Forelimb muscle (tissue), 1 donor: ENCODE data around the gene BCL2L13. TPM values are rescaled to one million over a fixed set of nuclear protein-coding genes. Genes with fewer than 3 reads are reported as not detected.

Source experiments
- DNase-seq: peaks from one replicate; pipeline ENCODE4 v3.0.0-alpha.2; 2013; ENCODE audit warnings: low read depth
- polyA plus RNA-seq: library from polyadenylated mRNA; unstranded; fragments of 120-200 nt; gene quantifications from one replicate; pipeline ENCODE4 v1.2.1, GENCODE V29; 2013; ENCODE audit not compliant: insufficient read length

The BCL2L13 gene, protein sequence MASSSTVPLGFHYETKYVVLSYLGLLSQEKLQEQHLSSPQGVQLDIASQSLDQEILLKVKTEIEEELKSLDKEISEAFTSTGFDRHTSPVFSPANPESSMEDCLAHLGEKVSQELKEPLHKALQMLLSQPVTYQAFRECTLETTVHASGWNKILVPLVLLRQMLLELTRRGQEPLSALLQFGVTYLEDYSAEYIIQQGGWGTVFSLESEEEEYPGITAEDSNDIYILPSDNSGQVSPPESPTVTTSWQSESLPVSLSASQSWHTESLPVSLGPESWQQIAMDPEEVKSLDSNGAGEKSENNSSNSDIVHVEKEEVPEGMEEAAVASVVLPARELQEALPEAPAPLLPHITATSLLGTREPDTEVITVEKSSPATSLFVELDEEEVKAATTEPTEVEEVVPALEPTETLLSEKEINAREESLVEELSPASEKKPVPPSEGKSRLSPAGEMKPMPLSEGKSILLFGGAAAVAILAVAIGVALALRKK
- 39.6 TPM for polyA plus RNA-seq

GRCh38 chr22:17638432-17639246 is at the start of gene BCL2L13:
TSS of gene BCL2L13 (plus strand) at chr22:17638757. CDS start at chr22:17655712, 16,955 bp downstream.
- peak; percentile 79 for DNase-seq

GRCh38 chr22:17589810-17590375 is 48.7 kb upstream of the BCL2L13 start:
- no peak for DNase-seq

- no peak for DNase-seq
Observed at GRCh38 chr22:17590586-17590985, 48.0 kb upstream of the BCL2L13 start.

DNA sequence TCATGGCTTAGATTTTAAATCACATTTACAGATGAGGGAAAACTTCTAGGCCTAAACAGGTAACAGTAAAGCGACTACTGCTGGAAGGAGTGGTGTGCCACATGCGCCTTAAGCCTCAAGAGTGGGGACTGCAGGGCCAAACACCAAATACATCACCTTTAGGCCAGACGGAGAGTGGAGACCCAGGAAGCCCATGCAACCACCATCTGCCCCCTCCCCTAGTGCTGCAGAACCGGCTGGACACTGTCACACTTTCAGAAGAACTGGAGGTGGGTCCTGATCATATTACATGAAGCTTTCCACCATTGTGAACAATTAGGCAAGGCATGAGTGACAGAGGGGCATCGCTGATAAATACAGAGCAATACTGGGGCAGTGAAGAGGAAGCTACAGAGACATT is 46.4 kb upstream of the BCL2L13 start:
- no peak for DNase-seq

DNA sequence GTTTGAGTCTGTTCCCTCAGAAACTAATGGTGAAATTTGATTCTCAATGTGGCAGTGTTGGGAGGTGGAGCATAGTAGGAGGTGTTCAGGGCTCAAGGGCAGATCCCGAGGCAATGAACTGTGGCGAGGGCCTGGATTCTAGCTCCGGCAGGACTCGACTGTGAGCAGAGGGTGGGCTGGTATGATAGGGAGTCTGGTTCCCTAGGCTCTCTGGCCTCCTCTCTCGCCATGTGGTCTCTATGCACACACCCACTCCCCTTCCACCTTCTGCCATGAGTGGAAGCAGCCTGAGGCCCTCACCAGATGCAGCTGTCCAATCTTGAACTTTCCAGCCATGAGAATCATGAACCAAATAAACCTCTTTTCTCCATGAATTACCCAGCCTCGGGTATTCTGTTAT is 42.3 kb upstream of the BCL2L13 start:
- no peak for DNase-seq

DNA sequence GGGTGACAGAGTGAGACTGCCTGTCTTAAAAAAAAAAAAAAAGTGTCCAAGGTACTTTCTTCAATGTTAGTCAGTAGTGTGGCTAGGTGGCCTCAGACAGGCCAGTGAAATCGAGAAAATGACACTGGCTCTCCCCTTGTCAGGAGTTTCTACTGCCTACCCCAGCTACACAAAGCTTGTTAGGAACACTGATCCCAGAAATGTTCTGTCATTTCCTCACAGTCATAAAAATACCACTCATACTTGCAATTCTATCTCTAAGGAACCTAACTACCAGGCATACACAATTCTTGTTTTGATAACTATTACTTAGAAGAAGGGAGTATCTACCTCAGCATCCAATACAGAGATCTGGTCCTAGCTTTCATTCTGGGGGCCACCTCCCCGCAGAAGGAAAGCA is 41.3 kb upstream of the BCL2L13 start:
- no peak for DNase-seq

GRCh38 chr22:17598318-17598717 is 40.2 kb upstream of the BCL2L13 start:
- no peak for DNase-seq

DNA sequence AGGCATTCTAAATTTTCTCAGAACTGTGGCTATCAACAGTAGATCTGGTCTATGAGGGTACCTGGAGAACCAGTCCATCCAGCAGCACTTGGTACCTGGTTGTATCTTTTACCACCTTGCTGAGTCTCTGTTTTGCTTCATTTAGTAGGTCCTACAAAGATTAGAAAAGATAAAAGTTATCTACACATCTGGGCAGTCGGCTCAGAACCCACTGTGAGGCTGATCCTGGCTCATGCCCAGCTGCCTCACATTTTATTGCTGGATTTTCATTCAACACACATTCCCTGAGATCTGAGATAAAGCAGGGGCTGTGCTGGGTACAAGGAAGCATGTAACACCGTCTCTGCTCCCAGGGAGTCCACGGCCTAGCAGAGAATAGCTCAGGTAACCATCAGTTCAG is 37.5 kb upstream of the BCL2L13 start:
- DNase-seq, result no peak

GRCh38 chr22:17603668-17604067 is 34.9 kb upstream of the BCL2L13 start:
- no peak for DNase-seq

DNA sequence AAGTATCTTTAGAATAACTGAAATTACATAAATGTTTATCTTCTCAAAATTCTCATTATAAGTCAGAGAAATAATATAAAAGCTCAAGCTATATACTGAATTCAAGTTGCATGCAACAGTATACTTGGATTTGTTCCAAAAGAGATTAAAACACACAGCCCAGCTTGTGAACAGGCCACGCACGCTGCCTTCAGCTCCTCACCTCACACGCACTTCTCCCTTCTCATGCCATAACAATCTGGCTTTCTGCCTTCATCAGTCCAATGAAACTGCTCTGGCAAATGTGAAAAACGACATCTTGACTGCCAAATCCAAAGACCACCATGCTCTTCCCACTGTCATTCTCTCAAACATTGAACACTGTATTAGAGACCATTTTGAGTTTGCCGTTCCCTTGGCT is 32.1 kb upstream of the BCL2L13 start:
- no peak for DNase-seq

- no peak for DNase-seq
Observed at GRCh38 chr22:17607891-17608521, 30.6 kb upstream of the BCL2L13 start.

DNA sequence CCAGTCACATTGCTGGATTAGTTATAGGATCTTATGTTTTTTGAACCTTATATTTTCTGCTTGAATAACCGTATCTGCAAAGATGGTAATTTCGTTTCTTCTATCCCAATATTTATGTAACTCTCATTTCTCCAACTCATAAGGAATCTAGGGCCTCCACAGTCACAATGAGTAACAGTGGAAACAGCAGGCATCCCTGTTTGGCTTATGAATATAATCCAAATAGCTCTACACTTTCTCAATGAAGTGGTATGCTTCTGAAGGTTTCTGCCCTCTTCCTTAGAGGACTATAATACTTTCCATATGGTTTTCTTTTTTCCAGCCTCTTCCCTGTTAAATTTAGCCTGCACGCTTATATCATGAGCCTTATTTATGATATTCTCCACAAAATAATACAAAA is 26.5 kb upstream of the BCL2L13 start:
- DNase-seq, result no peak

DNA sequence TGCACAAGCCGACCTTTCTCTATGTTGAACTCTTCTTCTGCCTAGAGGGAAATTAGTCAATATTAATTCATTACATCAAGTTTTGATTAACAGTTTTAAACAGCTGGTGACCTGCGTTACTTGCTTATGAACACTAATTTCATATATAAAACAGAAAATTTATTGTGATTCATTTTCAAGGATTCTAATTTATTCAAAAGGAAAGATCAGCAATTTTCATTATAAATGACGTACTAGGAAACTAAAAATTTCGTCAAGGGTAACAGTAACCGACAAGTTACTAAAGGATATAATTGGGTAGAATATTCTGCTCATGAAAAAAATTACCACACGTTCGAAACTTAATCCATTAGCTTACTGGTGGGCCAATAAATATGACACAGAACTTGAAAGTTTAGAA is 25.3 kb upstream of the BCL2L13 start:
- no peak for DNase-seq

DNA sequence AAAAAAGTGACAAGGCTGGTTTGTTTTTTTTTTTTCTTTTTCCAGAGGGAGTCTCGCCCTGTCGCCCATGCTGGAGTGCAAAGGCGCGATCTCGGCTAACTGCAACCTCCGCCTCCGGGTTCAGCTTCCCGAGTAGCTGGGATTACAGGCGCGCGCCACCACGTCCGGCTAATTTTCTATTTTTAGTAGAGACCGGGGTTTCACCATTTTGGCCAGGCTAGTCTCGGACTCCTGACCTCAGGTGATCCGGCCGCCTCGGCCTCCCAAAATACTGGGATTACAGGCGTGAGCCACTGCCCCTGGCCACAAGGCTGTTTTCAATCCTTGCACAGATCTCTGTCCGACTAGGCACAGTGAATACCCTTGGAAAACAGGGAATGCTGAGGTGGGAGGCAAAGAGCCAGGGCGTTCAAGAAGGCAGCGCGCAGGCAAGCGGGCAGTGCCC is 10.6 kb upstream of the BCL2L13 start:
- DNase-seq, result no peak

GRCh38 chr22:17628406-17629172 is 10.0 kb upstream of the BCL2L13 start, which contains the start of gene ATP6V1E1:
TSS of gene ATP6V1E1 (minus strand) at chr22:17628749. CDS start at chr22:17628635, 114 bp downstream.
- DNase-seq, result peak; percentile 93

DNA sequence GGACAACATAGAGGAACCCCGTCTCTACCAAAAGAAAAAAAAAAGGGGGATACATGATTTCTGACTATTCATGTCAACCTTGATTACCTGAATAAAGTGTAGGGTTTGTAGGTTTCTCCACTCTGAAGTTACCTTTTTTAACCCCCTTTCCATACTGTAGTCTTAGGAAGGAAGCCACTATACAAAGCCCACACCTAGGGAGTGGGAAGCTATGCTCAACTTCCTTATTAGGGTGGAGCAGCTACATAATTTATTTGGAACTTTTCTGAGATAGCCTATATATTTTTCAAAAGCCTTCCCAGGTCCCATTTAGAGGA is 9.4 kb upstream of the BCL2L13 start:
- DNase-seq, result no peak

DNA sequence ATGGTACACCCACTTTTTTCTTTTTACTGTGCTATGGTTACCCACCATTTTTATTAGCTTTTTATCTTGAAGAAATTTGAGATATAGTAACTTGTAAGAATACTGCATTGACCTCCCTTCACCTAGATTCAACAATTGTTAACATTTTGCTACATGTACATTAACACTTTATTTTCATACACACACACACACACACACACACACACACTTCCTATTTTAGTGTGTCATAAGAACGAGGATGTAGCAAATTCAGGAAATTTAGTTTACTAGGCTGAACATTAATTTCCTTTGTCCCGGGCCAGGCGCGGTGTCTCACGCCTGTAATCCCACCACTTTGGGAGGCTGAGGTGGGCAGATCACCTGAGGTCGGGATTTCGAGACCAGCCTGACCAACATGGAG is 8.9 kb upstream of the BCL2L13 start:
- no peak for DNase-seq

- DNase-seq, result no peak
Observed at GRCh38 chr22:17631076-17631565, 7.4 kb upstream of the BCL2L13 start.

- DNase-seq, result no peak
Observed at GRCh38 chr22:17633217-17633997, 5.2 kb upstream of the BCL2L13 start.

DNA sequence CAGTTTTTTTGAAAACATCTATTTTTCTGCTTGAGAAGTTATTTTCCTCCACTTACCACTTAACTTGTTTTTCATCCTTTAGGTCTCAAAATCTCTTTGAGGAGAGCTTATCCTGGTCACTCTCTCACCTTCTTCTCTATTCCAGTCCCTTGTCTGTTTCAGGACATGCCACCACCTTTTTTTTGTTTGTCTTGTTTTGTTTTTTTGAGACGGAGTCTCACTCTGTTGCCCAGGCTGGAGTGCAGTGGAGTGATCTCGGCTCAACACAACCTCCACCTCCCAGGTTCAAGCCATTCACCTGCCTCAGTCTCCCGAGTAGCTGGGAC is 4.6 kb upstream of the BCL2L13 start:
- no peak for DNase-seq
